ENCODE data around the gene ING3. TPM values are rescaled to one million over a fixed set of nuclear protein-coding genes. Genes with fewer than 3 reads are reported as not detected.

ING3 gene
- total RNA-seq, 1 donor from 2014 or later, result 12.7 TPM

DNA sequence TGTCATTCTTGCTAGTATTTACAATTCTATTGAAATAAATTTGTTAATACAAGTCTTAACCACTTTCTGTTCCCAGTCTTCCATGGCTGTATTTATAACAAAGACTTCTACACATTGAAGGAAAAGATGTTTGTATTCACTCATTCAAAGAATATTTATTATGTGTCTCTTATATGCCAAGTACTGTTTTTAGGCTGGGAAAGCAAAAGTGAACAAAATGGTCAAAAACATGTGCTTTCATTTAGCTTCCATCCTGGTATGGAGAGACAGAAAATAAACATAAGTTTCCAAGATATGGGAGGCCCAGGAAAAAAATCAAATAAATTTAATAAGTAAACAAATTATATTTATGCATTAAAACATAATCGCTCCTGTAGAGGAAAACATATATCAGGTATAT is 60.8 kb downstream of the ING3 start:
- H3K36me3 ChIP-seq (ENCODE audit: control insufficient read depth, insufficient read depth, low read length), result no peaks in the 10 kb centered on the region
- no peak for TF ChIP-seq CTCF (IDR thresholded peaks at IDR 0.05; ENCODE audit: insufficient read depth, low read length, poor library complexity, severe bottlenecking)
- DNase-seq (ENCODE audit: low read depth), result no peak
- no peaks in the 10 kb centered on the region for H3K27me3 ChIP-seq (ENCODE audit: control insufficient read depth, insufficient read depth, low read length)
- no peak overlapping the region for H3K4me3 ChIP-seq (ENCODE audit: low read depth, low read length)

DNA sequence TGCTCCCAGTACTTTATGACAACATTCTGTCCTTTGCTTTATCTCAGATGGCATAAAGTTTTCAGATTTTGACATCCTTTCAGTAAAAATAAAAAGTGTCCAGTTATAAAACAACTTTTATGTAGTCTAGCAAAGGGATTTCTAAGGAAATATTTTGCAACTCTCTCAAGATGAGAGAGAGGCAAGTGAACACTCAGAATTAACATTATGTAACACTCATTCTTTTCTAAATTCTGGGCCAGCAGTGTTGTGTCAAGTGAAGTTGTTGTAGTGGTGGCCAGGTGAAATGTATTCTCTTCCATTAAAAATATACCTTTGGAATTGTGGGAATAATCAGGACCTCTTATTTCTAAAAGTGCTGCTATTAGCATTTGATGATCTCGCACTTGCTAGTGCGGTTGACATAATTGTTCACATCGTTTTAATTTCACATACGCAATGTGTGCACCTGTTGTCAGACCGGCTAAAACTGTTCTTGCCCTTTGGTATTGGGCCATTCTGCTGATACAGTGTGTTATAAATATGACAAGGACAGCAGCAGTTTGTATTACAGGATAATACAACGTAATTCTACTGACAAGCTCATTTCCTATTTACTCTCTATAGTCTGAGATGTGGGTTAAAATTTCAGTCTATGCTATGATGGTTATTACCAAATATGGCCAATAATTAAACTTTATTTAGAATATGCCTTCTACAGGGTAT is 61.7 kb downstream of the ING3 start:
- no peak for DNase-seq (ENCODE audit: low read depth)
- no peaks in the 10 kb centered on the region for H3K27me3 ChIP-seq (ENCODE audit: control insufficient read depth, insufficient read depth, low read length)
- TF ChIP-seq CTCF (IDR thresholded peaks at IDR 0.05; ENCODE audit: insufficient read depth, low read length, poor library complexity, severe bottlenecking), result no peak
- no peaks in the 10 kb centered on the region for H3K36me3 ChIP-seq (ENCODE audit: control insufficient read depth, insufficient read depth, low read length)
- H3K4me3 ChIP-seq (ENCODE audit: low read depth, low read length), result no peak overlapping the region

- no peak for DNase-seq (ENCODE audit: low read depth)
- Histone ChIP-seq H3K27me3 (ENCODE audit: control insufficient read depth, insufficient read depth, low read length) (no peaks in the 10 kb centered on the region), H3K36me3 (ENCODE audit: control insufficient read depth, insufficient read depth, low read length) (no peaks in the 10 kb centered on the region), H3K4me3 (ENCODE audit: low read depth, low read length) (no peak overlapping the region)
- TF ChIP-seq CTCF (IDR thresholded peaks at IDR 0.05; ENCODE audit: insufficient read depth, low read length, poor library complexity, severe bottlenecking), result no peak
Observed at GRCh38 chr7:121012919-121013318, 62.3 kb downstream of the ING3 start.

- H3K36me3 ChIP-seq (ENCODE audit: control insufficient read depth, insufficient read depth, low read length), result no peaks in the 10 kb centered on the region
- H3K4me3 ChIP-seq (ENCODE audit: low read depth, low read length), result no peak overlapping the region
- no peaks in the 10 kb centered on the region for H3K27me3 ChIP-seq (ENCODE audit: control insufficient read depth, insufficient read depth, low read length)
- no peak for DNase-seq (ENCODE audit: low read depth)
- TF ChIP-seq CTCF (IDR thresholded peaks at IDR 0.05; ENCODE audit: insufficient read depth, low read length, poor library complexity, severe bottlenecking), result no peak
Observed at GRCh38 chr7:121015560-121015959, 65.0 kb downstream of the ING3 start.

- no peaks in the 10 kb centered on the region for H3K36me3 ChIP-seq (ENCODE audit: control insufficient read depth, insufficient read depth, low read length)
- TF ChIP-seq CTCF (IDR thresholded peaks at IDR 0.05; ENCODE audit: insufficient read depth, low read length, poor library complexity, severe bottlenecking), result no peak
- H3K4me3 ChIP-seq (ENCODE audit: low read depth, low read length), result no peak overlapping the region
- H3K27me3 ChIP-seq (ENCODE audit: control insufficient read depth, insufficient read depth, low read length), result no peaks in the 10 kb centered on the region
- no peak for DNase-seq (ENCODE audit: low read depth)
Observed at GRCh38 chr7:121016966-121017365, 66.4 kb downstream of the ING3 start.

- no peak for TF ChIP-seq CTCF (IDR thresholded peaks at IDR 0.05; ENCODE audit: insufficient read depth, low read length, poor library complexity, severe bottlenecking)
- H3K27me3 ChIP-seq (ENCODE audit: control insufficient read depth, insufficient read depth, low read length), result no peaks in the 10 kb centered on the region
- no peaks in the 10 kb centered on the region for H3K36me3 ChIP-seq (ENCODE audit: control insufficient read depth, insufficient read depth, low read length)
- DNase-seq (ENCODE audit: low read depth), result no peak
- H3K4me3 ChIP-seq (ENCODE audit: low read depth, low read length), result no peak overlapping the region
Observed at GRCh38 chr7:121017586-121017985, 67.0 kb downstream of the ING3 start.

Data from kidney epithelial cell (primary cell).